Lung microvascular endothelial cell (primary cell): ENCODE results near the gene ZNF385A. TPM values are rescaled to one million over a fixed set of nuclear protein-coding genes. Genes with fewer than 3 reads are reported as not detected.

Experiments
- DNase-seq, 2 donors: peaks; one replicate each; pipeline versions ENCODE4 v3.0.0 to v3.0.0-alpha.2; 2010; ENCODE audit warnings: low read depth in 2 of 2
- total RNA-seq: library from RNA; depleted of rRNA; stranded (reverse); fragments of >200 nt; gene quantifications from 2 replicates; pipeline ENCODE4 v1.2.1, GENCODE V29; 2014

Gene ZNF385A, protein sequence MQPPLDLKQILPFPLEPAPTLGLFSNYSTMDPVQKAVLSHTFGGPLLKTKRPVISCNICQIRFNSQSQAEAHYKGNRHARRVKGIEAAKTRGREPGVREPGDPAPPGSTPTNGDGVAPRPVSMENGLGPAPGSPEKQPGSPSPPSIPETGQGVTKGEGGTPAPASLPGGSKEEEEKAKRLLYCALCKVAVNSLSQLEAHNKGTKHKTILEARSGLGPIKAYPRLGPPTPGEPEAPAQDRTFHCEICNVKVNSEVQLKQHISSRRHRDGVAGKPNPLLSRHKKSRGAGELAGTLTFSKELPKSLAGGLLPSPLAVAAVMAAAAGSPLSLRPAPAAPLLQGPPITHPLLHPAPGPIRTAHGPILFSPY
- 0.65 and 0.99 TPM in 2 replicates for total RNA-seq

GRCh38 chr12:54384591-54385041 lies at the start of gene ZNF385A:
Gene ZNF385A (minus strand): TSS chr12:54384733. CDS start chr12:54384514, 219 bp downstream.
- no peak for DNase-seq

GRCh38 chr12:54432815-54433164 lies 48.3 kb upstream of the ZNF385A start:
- peak; percentile 86 to 92 for DNase-seq

DNA sequence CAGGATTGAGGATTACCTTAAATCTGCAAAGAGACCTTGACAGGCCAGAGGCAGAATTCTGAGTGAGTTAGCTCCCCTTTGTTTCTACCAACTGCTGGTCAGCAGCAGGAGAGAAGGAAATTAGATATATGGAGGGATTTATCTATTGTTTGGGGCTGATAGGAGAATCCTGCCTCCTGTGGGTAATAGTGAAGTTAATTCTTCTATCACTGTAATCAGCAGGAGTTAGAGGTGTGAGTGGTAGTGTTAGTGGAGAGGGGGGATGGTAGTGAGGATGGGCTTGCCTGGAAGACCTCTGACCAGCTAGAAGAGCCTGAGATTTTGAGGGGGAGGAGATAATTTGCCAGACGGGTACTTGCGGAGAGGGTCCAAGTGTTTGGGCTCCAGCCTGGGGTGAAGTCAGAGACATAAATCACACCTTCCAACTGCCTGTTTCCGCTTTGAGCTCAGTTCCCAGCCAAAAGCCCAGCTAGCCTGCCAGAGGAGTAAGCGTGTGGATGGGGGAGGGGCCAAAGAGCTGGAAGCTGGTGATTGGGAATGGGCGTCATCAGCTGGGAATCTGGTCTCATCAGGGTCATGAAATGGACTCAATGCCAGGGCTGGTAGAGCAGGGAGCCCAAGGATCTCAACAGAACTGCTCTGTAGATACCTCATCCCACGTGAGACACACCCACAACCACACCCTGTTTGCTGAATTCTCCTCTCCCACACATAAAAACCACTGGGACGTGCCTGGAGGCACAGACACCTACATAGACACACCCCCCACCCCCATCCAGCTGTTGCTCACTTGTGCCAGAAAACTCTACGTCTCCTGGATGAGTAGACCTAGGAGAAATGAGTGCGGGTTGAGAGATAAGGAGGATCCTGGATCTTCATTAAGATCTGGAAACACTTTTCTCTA lies 47.6 kb upstream of the ZNF385A start:
- DNase-seq = peak; percentile 98

DNA sequence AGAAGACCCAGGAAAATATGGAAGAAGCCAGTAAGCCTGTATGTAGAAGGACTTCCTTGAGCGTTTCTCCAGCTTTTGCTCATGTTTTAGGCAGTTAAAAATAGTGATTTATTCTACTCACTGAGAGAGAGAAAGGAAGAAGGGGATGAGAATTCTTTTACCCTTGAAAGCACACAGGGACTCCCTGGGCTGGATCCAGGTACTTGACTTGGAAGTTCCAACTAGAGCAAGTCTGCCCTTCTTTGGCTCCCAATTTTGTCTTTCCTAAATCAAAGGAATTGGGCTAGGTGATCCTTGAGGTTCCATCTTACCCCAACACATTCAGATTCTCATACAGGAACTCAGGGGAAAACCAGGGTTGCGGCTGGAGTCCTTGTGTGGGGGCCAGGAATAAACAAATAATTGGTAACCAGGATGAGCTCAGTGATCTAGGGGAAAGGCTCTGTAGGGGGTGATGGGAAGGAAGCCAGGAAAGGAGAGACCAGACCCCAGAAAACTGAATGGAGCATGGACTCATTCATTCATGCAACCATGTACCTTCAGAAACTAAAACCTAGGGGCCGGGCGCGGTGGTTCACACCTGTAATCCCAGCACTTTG lies 46.0 kb upstream of the ZNF385A start:
- DNase-seq = peak; percentile 68 to 81

- DNase-seq = no peak
Measured at GRCh38 chr12:54429014-54429471, 44.5 kb upstream of the ZNF385A start.

- peak in 1 of 2 donors; percentile 95 for DNase-seq
Measured at GRCh38 chr12:54428050-54429013, 43.8 kb upstream of the ZNF385A start.

GRCh38 chr12:54427106-54427505 lies 42.6 kb upstream of the ZNF385A start:
- peak in 1 of 2 donors; percentile 51 for DNase-seq

- no peak for DNase-seq
Measured at GRCh38 chr12:54426690-54427089, 42.2 kb upstream of the ZNF385A start.

DNA sequence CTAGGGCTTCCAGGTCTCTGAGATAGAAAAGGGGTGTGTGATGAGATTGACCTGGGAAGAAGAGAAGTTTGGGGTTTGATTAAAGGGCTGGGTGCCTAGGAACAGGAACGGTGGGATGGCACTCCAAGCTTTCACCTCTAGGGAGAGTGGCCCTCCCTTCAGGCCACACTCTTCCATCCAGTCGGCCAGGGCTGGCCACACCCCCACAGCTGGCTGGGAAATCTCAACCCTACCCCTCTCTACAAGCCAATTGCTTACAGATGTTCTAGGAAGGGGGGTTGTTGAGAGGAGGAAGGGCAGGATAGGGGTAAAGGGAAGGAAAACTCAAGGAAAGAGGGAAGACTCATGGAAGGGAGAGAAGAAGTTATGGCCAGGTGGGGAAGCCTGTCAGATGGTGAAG lies 41.2 kb upstream of the ZNF385A start:
- no peak for DNase-seq

DNA sequence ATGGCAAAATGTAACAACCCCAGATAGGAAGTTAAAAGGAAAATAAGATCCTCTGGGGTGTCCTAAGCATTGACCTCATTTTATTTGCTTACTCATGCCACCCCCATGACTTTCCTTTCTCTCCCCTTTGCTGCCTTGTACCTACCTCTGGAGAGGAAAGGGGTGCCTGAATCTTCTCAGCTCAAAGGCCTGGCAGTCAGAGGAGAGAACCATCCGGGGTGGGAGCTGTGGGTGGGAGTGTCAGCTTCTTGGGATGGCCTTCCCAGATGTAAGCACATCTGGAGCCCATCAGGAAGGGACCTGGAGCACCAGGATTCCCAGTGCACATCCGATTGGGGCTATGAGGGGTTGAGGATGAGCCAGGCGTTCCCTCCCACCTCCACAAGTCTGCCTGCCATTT lies 39.7 kb upstream of the ZNF385A start:
- no peak for DNase-seq

DNA sequence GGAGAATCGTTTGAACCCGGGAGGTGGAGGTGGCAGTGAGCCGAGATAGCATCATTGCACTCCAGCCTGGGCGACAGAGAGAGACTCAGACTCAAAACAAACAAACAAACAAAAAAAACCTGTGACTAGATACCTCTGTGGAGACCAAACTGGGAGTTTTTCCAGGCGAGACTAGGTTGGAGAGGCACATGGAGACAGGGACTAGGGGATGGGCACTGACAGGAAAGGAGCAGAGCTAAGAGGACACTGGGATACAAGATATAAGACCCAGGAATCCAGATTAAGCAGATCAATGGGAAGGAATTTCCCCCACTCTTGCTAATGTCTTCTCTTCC lies 39.2 kb upstream of the ZNF385A start:
- DNase-seq = no peak

DNA sequence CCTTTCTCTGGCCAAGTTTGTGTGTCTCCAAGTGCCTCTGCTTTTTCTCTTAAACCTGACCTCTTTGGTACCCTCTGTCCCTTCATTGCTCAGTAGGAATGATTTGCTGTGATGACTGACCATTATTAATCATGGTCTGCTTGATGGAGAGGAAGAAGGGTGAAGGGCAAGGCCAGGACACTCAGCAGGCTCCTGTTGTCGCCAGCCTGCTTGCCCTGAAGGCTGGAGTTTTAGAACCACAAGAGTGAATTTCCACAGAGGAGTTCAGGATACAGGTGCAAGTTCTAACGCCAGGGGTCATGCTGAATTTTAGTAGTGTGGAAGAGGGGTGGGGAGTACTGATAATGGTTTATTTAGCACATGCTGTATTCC lies 37.3 kb upstream of the ZNF385A start:
- DNase-seq = peak in 1 of 2 donors; percentile 57

- peak in 1 of 2 donors; percentile 80 for DNase-seq
Measured at GRCh38 chr12:54421175-54421878, 36.8 kb upstream of the ZNF385A start.

- peak in 1 of 2 donors; percentile 44 for DNase-seq
Measured at GRCh38 chr12:54420766-54421144, 36.2 kb upstream of the ZNF385A start.

DNA sequence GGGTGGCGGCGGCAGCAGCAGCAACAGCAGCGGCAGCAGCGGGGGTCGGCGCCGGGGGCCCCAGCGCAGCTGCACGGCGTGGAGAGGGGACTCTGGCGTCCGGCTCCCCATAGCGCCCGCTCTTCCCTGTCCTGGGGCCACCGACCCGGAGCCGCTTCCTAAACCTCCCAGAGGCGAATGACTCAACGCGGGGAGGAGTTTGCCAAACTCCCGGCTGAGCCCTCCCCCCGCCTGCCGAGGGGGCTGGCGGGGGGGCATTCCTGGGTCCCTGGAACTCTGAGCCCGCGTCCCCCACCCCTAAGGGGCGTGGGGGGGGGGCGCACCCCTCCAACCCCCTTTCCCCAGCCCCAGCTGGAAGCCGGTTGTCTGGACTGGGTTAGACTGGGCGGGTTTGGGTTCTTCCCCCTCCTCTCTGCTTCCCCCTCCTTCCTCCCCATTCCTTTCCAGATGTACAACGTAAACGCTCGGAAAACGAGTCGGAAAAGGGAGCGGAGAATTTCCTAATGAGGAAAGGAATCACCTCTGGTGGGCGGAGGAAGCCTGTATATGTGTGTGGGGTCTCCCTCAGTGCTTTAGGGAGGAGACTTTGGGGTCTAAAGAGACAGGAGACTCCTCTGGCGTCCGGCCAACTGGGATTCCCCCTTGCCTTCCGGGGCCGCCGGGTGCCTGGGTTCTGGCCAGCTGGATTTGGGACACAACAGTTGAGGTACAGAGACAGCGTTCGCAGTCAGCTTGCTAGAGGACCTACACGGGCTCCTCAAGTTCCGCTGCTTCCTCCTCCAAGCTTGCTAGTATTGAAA lies 34.8 kb upstream of the ZNF385A start, which contains the start of gene ITGA5:
Gene ITGA5 (minus strand): TSS at position 179 of the 800 bp plus-strand sequence. CDS start 68 bp downstream, at position 111.
- peak; percentile 71 to 81 for DNase-seq

GRCh38 chr12:54418441-54419087 lies 34.0 kb upstream of the ZNF385A start:
- no peak for DNase-seq

DNA sequence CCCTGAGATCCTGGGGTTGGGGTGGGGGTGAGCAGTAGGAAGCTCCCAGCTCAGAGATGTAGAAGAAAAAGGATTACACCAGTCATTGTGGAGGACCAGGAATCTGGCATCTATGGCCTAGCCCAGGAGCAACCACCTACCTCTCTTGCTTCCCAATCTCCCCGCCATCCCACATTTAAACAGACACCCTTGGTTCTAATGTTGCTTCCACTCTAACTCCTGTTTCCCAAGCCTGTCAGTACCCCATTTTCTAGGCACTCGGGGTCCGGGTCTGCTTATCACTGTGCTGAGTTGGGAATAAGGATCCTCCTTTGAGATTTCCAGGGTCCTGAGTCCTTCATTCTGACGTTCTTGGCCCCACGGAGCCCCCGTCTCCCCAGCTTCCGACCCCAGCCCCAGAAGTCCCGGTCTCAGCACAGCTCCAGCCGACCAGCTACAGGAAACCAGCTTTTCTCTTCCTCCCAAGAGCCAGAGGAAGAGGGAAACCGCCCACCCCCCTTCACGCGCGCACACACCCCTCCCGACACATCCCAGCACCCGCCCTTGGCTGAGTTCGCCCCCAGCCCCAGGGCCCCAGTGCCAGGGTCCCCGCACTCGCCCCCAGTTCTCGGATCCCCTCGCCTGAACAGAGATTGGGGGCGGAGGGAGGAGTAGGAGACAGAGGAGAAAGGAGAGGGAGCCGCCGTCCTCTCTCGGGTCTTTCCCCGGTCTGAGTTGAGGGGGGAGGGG lies 33.3 kb upstream of the ZNF385A start:
- peak in 1 of 2 donors; percentile 55 for DNase-seq
